Mucosa of descending colon (tissue), 3 donors: Measurements from ENCODE around the gene MCEMP1. TPM values are rescaled to one million over a fixed set of nuclear protein-coding genes. Genes with fewer than 3 reads are reported as not detected.

Experiments used
- ATAC-seq: fragments of 200-7000 bp; cut with Tn5 transposase; one replicate; pipeline ENCODE4 v1.9.1; 2020; ENCODE audit warnings: mild to moderate bottlenecking, moderate library complexity
- DNase-seq, 3 donors: peaks; one replicate each; pipeline ENCODE4 v3.0.0-alpha.2; 2020
- H3K36me3 ChIP-seq: fragments of 200-600 bp; one replicate; pipeline ENCODE4 v1.8.0; 2021; ENCODE audit warnings: low read depth, mild to moderate bottlenecking
- H3K4me1 ChIP-seq: fragments of 200-600 bp; one replicate; pipeline ENCODE4 v1.8.0; 2021; ENCODE audit warnings: low read depth, mild to moderate bottlenecking
- H3K4me3 ChIP-seq: fragments of 200-600 bp; one replicate; pipeline ENCODE4 v1.8.0; 2021; ENCODE audit warnings: mild to moderate bottlenecking
- H3K9me3 ChIP-seq: fragments of 200-600 bp; one replicate; pipeline ENCODE4 v1.8.0; 2021; ENCODE audit warnings: mild to moderate bottlenecking
- CTCF ChIP-seq: fragments of 200-600 bp; IDR thresholded peaks from one replicate; pipeline ENCODE4 v1.8.0; 2022; ENCODE audit warnings: antibody characterized with exemption, mild to moderate bottlenecking
- intact Hi-C, 2 donors: fragments of 100-400 bp; cut with DNase I in 1 of 2; cut with micrococcal nuclease in 1 of 2; formaldehyde crosslinking; loops; one replicate each; pipeline versions ENCODE4 v1.11.0 to v1.11.1; 2022; cut with DNase I, micrococcal nuclease
- total RNA-seq, 3 donors: library from RNA; stranded (reverse); fragmentation: NEBNext Ultra II Directional in 2 of 3; extraction: Animal tissue kit (Norgen Biotek cat#: 25700) in 2 of 3; gene quantifications; one replicate each; pipeline versions ENCODE4 v1.2.1 to v1.2.4, GENCODE V29; 2021 to 2023
- donor health status: DM: no; HTN: no; CAD: no; lungs with moderate emphysema.
- donor health status: DM: no; HTN: no; CAD: no.
- donor health status: DM: no; HTN: yes; CAD: no.

MCEMP1 gene
- total RNA-seq, 3 donors from 2014 or later: 0.36 to 0.38 TPM; not detected in 1

GRCh38 chr19:7676376-7676775 is 514 bp upstream of the MCEMP1 start:
- H3K4me3 ChIP-seq: no peak overlapping the region
- ATAC-seq: no peak

GRCh38 chr19:7677669-7678311 is 900 bp downstream of the MCEMP1 start:
- no peaks in the 10 kb centered on the region for H3K9me3 ChIP-seq
- H3K4me3 ChIP-seq: no peak overlapping the region
- peaks cover 10% of the 10 kb centered on the region for H3K4me1 ChIP-seq
- ATAC-seq (no peak), DNase-seq (no peak)
- no peaks in the 10 kb centered on the region for H3K36me3 ChIP-seq
- intact Hi-C loops: no loop called here
- TF ChIP-seq CTCF: no peak

More at GRCh38 chr19:7676376-7676775, 514 bp upstream of the MCEMP1 start:
- H3K9me3 ChIP-seq: no peaks in the 10 kb centered on the region
- no peak for DNase-seq
- peaks cover under 1% of the 10 kb centered on the region for H3K4me1 ChIP-seq
- no peaks in the 10 kb centered on the region for H3K36me3 ChIP-seq
- no peak for TF ChIP-seq CTCF
- intact Hi-C loops: no loop called here

- DNase-seq (peak in 2 of 3 donors; percentile 51 to 55), ATAC-seq (peak; percentile 46)
- no peaks in the 10 kb centered on the region for H3K36me3 ChIP-seq
- peaks cover 10% of the 10 kb centered on the region for H3K4me1 ChIP-seq
- no peaks in the 10 kb centered on the region for H3K9me3 ChIP-seq
- H3K4me3 ChIP-seq: no peak overlapping the region
- intact Hi-C loops: no loop called here
- no peak for TF ChIP-seq CTCF
Observed at GRCh38 chr19:7678971-7679751, 2.3 kb downstream of the MCEMP1 start.

GRCh38 chr19:7679771-7680605 is 3.1 kb downstream of the MCEMP1 start:
- TF ChIP-seq CTCF: no peak
- H3K4me1 ChIP-seq: peaks cover 10% of the 10 kb centered on the region
- no peaks in the 10 kb centered on the region for H3K36me3 ChIP-seq
- H3K9me3 ChIP-seq: no peaks in the 10 kb centered on the region
- intact Hi-C loops: loop anchor here in 1 of 2 donors (5.0 to 10.0 kb wide), 2 partner anchors 113 to 115 kb away; no protein-coding TSS in a partner anchor
- DNase-seq (no peak), ATAC-seq (no peak)
- no peak overlapping the region for H3K4me3 ChIP-seq

GRCh38 chr19:7680606-7681339 is 3.9 kb downstream of the MCEMP1 start, which contains the start of gene TRAPPC5:
Gene TRAPPC5 (plus strand): TSS chr19:7680833. CDS start chr19:7682254, 1,421 bp downstream.
- Histone ChIP-seq H3K36me3 (no peaks in the 10 kb centered on the region), H3K4me1 (peaks cover 10% of the 10 kb centered on the region), H3K9me3 (no peaks in the 10 kb centered on the region), H3K4me3 (peak within 1 kb of the TSS; percentile 100)
- ATAC-seq (peak; percentile 97), DNase-seq (peak; percentile 90 to 94 (median 92))
- peak; percentile 95 for TF ChIP-seq CTCF
- intact Hi-C loops: loop anchor here in 1 of 2 donors (5.0 to 10.0 kb wide), 2 partner anchors 113 to 114 kb away; no protein-coding TSS in a partner anchor
